Cerebellar nuclear complex (tissue), 1 donor: ENCODE measurements around the gene DUSP14.

ENCODE experiments used
- DNase-seq, 2 experiments: peaks; one replicate each; lab custom pipeline; 2025; lab: John Stamatoyannopoulos, UW

DUSP14 gene

DNA sequence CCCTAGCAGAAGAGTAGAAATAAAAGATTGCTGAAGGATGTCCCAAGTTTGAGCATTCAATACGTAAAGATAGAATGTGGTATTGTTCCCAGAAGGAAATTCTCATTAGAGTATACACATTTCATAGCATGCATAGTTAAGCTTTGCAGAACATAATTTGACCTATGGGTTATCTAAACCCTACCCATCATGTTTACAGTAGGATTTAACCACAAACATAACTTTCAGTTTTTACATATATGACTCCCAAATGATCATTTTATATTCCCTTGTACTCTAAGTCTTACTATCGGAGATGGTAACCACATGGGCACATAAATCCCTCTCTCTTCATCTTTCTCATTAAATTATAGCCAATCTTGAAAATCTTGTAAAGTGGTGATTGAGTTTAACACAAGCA is 68.6 kb downstream of the DUSP14 start:
- no peak for DNase-seq

- DNase-seq, result no peak
Observed at GRCh38 chr17:37562016-37562745, 72.5 kb downstream of the DUSP14 start.
